PFSK-1 (cell line): Measurements from ENCODE around the gene POU3F1.

Experiments used
- FOXP2 ChIP-seq: optimal IDR thresholded peaks from 2 replicates; pipeline ENCODE3; 2011; ENCODE audit warnings: borderline replicate concordance, control low read depth, inconsistent platforms; ENCODE audit not compliant: insufficient read depth; ENCODE audit errors: extremely low read length, extremely low read depth
- POLR2AphosphoS5 ChIP-seq: IDR thresholded peaks from 2 replicates; pipeline ENCODE4 v1.6.1; 2012; ENCODE audit warnings: low read depth, mild to moderate bottlenecking, control low read depth, low read length, moderate library complexity
- SIN3A ChIP-seq: IDR thresholded peaks from 2 replicates; pipeline ENCODE4 v1.6.1; 2012; ENCODE audit warnings: mild to moderate bottlenecking, low read length, moderate library complexity, borderline replicate concordance; ENCODE audit not compliant: insufficient read depth
- TAF1 ChIP-seq: IDR thresholded peaks from 2 replicates; pipeline ENCODE4 v1.6.1; 2012; ENCODE audit warnings: low read length, control low read depth, borderline replicate concordance; ENCODE audit not compliant: insufficient read depth
- TF ChIP-seq, protein P1 (sequence below), 2 experiments: IDR thresholded peaks; 2 replicates each; pipeline versions ENCODE4 v1.6.1 to v1.8.0; 2011 to 2012; ENCODE audit warnings: low read depth in 2 of 2, low read length in 2 of 2, control low read depth in 1 of 2, inconsistent platforms in 1 of 2, mild to moderate bottlenecking in 1 of 2, moderate library complexity in 1 of 2; ENCODE audit not compliant: insufficient read depth in 1 of 2

Gene POU3F1

GRCh38 chr1:38063616-38064015 lies 17.0 kb upstream of the POU3F1 start:
- TF ChIP-seq, protein P1, sequence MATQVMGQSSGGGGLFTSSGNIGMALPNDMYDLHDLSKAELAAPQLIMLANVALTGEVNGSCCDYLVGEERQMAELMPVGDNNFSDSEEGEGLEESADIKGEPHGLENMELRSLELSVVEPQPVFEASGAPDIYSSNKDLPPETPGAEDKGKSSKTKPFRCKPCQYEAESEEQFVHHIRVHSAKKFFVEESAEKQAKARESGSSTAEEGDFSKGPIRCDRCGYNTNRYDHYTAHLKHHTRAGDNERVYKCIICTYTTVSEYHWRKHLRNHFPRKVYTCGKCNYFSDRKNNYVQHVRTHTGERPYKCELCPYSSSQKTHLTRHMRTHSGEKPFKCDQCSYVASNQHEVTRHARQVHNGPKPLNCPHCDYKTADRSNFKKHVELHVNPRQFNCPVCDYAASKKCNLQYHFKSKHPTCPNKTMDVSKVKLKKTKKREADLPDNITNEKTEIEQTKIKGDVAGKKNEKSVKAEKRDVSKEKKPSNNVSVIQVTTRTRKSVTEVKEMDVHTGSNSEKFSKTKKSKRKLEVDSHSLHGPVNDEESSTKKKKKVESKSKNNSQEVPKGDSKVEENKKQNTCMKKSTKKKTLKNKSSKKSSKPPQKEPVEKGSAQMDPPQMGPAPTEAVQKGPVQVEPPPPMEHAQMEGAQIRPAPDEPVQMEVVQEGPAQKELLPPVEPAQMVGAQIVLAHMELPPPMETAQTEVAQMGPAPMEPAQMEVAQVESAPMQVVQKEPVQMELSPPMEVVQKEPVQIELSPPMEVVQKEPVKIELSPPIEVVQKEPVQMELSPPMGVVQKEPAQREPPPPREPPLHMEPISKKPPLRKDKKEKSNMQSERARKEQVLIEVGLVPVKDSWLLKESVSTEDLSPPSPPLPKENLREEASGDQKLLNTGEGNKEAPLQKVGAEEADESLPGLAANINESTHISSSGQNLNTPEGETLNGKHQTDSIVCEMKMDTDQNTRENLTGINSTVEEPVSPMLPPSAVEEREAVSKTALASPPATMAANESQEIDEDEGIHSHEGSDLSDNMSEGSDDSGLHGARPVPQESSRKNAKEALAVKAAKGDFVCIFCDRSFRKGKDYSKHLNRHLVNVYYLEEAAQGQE (IDR thresholded peaks at IDR 0.05; ENCODE audit: insufficient read depth in 1 of 2, low read depth in 2 of 2, low read length in 2 of 2): no peak
- TF ChIP-seq TAF1 (no peak), FOXP2 (no peak)

DNA sequence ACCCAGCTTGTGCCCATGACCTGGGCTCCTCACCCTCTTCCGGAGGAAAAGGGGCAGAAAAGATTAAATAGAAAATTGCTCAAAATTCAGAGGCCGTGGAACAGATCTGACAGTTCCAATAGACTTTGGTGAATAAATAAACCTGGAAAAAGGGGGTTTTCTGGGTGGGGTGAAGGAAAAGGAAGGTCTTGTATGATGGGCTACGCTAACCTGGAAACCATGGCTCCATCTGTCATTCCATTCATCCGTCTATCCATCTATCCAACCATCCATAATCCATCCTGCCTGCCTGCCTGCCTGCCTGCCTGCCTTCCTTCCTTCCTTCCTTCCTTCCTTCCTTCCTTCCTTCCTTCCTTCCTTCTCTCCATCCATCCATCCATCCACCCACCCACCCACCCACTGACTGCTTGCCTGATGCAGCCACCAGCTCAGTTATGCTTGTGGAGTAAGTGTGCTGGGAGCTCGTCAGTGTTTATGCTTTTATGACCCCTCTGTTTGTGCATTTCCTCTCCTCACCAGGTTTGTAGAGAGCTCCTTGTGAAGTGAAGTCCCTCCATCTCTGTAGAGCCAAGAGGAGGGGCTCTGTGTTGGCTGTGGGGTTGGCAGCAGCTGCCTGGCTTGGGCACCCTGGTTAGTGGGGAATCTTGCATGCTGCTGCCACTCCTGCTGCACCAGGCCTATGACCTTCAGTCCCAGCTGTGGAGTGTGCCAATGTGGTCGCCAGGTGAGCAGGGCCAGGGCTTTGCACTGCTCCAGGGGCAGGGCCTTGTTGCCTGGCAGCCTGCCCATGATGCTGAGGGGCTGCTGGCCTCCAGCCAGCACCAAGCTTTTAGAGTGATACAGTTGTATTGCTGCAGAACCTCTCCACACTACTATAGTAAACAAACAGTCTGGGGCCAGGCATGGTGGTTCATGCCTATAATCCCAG lies 16.0 kb upstream of the POU3F1 start:
- TF ChIP-seq, protein P1 (IDR thresholded peaks at IDR 0.05; ENCODE audit: insufficient read depth in 1 of 2, low read depth in 2 of 2, low read length in 2 of 2): no peak
- TF ChIP-seq POLR2AphosphoS5 (no peak), SIN3A (no peak), FOXP2 (no peak), TAF1 (no peak)

- no peak for TF ChIP-seq POLR2AphosphoS5
Observed at GRCh38 chr1:38061883-38062328, 15.3 kb upstream of the POU3F1 start.

DNA sequence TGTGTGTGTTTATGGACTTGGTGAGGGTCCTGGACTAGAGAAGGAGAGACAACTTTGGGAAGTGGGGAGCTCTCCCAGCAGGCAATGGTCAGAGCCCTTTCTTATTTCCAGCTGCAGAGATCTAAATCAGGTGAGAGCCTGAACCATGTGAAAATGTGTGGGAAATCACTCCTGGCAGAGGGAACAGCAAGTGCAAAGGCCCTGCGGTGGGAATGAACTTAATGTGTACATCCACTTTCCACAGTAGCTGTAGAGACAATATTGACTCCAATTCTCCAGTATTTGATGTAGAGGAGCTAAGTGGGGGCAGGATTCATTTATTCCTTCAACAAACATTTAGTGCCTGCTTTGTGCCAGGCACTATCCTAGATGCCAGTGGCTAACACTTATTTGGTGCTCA lies 14.7 kb upstream of the POU3F1 start:
- no peak for TF ChIP-seq POLR2AphosphoS5
- TF ChIP-seq, protein P1 (IDR thresholded peaks at IDR 0.05; ENCODE audit: insufficient read depth in 1 of 2, low read depth in 2 of 2, low read length in 2 of 2): no peak
- TF ChIP-seq SIN3A: no peak
- TF ChIP-seq TAF1: no peak
- TF ChIP-seq FOXP2: no peak

GRCh38 chr1:38060498-38060897 lies 13.9 kb upstream of the POU3F1 start:
- TF ChIP-seq SIN3A: no peak
- TF ChIP-seq FOXP2: no peak
- TF ChIP-seq POLR2AphosphoS5: no peak
- TF ChIP-seq, protein P1 (IDR thresholded peaks at IDR 0.05; ENCODE audit: insufficient read depth in 1 of 2, low read depth in 2 of 2, low read length in 2 of 2): no peak
- no peak for TF ChIP-seq TAF1
